H1 (cell line): Measurements from ENCODE around the gene ULBP3. TPM values are rescaled to one million over a fixed set of nuclear protein-coding genes. Genes with fewer than 3 reads are reported as not detected.

Source experiments
- ASH2L ChIP-seq: fragments of 200-600, 300-600 bp; sonication (generic); IDR thresholded peaks from one replicate; pipeline ENCODE4 v1.7.1; 2017; ENCODE audit warnings: low read length
- CEBPB ChIP-seq: IDR thresholded peaks from 2 replicates; pipeline ENCODE4 v1.6.1; 2012; ENCODE audit warnings: low read depth, low read length
- GABPA ChIP-seq: IDR thresholded peaks from 2 replicates; pipeline ENCODE4 v1.6.1; 2011; ENCODE audit warnings: mild to moderate bottlenecking, low read length, moderate library complexity, borderline replicate concordance; ENCODE audit not compliant: insufficient read depth
- GTF2F1 ChIP-seq: IDR thresholded peaks from 2 replicates; pipeline ENCODE4 v1.6.1; 2012; ENCODE audit warnings: low read depth, low read length, improper control_type of control experiment, borderline replicate concordance
- HDAC6 ChIP-seq: IDR thresholded peaks from one replicate; pipeline ENCODE4 v1.7.1; 2012; ENCODE audit warnings: low read depth, mild to moderate bottlenecking, inconsistent platforms, low read length, moderate library complexity
- JUN ChIP-seq: IDR thresholded peaks from 2 replicates; pipeline ENCODE4 v1.6.1; 2011; ENCODE audit warnings: low read depth, mild to moderate bottlenecking, improper control_type of control experiment, low read length
- POLR2A ChIP-seq, 2 experiments: IDR thresholded peaks; 1 replicate in 1 of 2; 2 replicates in 1 of 2; pipeline ENCODE4 v1.6.1; 2011; ENCODE audit warnings: low read depth in 2 of 2, low read length in 2 of 2, mild to moderate bottlenecking in 2 of 2; ENCODE audit errors: control extremely low read depth in 1 of 2
- RBBP5 ChIP-seq: IDR thresholded peaks from 2 replicates; pipeline ENCODE4 v1.7.1; 2012; ENCODE audit warnings: low read depth, mild to moderate bottlenecking, inconsistent platforms, low read length, moderate library complexity, borderline replicate concordance
- SRF ChIP-seq: IDR thresholded peaks from 2 replicates; pipeline ENCODE4 v1.6.1; 2011; ENCODE audit warnings: mild to moderate bottlenecking, low read depth, low read length, moderate library complexity
- SUZ12 ChIP-seq: fragments of 200-600 bp; sonication (generic); IDR thresholded peaks from 2 replicates; pipeline ENCODE4 v1.6.1; 2012; ENCODE audit warnings: mild to moderate bottlenecking, inconsistent platforms, low read length, moderate library complexity, mixed read lengths
- polyA plus RNA-seq, 7 experiments: library from polyadenylated mRNA; depleted of rRNA in 3 of 7; stranded (reverse) in 5 of 7; unstranded in 2 of 7; fragments of >200 nt in 5 of 7; fragments of 200-250 nt in 2 of 7; gene quantifications; 1 replicate in 5 of 7; 2 replicates in 1 of 7; 4 replicates in 1 of 7; pipeline versions ENCODE4 v1.2.1 to v1.2.3, GENCODE V29; 2011 to 2013; ENCODE audit warnings: missing spikeins in 2 of 7, mixed read lengths in 2 of 7
- total RNA-seq: library from RNA; stranded (reverse); fragmentation: NEBNext Ultra II Directional; extraction: Animal tissue kit (Norgen Biotek cat#: 25700); gene quantifications from 2 replicates; pipeline ENCODE4 v1.2.1, GENCODE V29; 2021
- TF ChIP-seq, protein P1 (sequence below): fragments of 300-600 bp; sonication (generic); IDR thresholded peaks from 2 replicates; pipeline ENCODE4 v1.7.1; 2012; ENCODE audit warnings: low read length, moderate library complexity, mild to moderate bottlenecking, inconsistent platforms; ENCODE audit not compliant: insufficient replicate concordance

Gene ULBP3
- total and polyA plus RNA-seq, 2 of the 8 experiments (the other 6 are each of a cell fraction or from before 2014, with no cell fraction given) = 1.9 to 4.2 TPM

GRCh38 chr6:150026976-150027805 is 41.7 kb downstream of the ULBP3 start (continued):
- TF ChIP-seq, protein P1, sequence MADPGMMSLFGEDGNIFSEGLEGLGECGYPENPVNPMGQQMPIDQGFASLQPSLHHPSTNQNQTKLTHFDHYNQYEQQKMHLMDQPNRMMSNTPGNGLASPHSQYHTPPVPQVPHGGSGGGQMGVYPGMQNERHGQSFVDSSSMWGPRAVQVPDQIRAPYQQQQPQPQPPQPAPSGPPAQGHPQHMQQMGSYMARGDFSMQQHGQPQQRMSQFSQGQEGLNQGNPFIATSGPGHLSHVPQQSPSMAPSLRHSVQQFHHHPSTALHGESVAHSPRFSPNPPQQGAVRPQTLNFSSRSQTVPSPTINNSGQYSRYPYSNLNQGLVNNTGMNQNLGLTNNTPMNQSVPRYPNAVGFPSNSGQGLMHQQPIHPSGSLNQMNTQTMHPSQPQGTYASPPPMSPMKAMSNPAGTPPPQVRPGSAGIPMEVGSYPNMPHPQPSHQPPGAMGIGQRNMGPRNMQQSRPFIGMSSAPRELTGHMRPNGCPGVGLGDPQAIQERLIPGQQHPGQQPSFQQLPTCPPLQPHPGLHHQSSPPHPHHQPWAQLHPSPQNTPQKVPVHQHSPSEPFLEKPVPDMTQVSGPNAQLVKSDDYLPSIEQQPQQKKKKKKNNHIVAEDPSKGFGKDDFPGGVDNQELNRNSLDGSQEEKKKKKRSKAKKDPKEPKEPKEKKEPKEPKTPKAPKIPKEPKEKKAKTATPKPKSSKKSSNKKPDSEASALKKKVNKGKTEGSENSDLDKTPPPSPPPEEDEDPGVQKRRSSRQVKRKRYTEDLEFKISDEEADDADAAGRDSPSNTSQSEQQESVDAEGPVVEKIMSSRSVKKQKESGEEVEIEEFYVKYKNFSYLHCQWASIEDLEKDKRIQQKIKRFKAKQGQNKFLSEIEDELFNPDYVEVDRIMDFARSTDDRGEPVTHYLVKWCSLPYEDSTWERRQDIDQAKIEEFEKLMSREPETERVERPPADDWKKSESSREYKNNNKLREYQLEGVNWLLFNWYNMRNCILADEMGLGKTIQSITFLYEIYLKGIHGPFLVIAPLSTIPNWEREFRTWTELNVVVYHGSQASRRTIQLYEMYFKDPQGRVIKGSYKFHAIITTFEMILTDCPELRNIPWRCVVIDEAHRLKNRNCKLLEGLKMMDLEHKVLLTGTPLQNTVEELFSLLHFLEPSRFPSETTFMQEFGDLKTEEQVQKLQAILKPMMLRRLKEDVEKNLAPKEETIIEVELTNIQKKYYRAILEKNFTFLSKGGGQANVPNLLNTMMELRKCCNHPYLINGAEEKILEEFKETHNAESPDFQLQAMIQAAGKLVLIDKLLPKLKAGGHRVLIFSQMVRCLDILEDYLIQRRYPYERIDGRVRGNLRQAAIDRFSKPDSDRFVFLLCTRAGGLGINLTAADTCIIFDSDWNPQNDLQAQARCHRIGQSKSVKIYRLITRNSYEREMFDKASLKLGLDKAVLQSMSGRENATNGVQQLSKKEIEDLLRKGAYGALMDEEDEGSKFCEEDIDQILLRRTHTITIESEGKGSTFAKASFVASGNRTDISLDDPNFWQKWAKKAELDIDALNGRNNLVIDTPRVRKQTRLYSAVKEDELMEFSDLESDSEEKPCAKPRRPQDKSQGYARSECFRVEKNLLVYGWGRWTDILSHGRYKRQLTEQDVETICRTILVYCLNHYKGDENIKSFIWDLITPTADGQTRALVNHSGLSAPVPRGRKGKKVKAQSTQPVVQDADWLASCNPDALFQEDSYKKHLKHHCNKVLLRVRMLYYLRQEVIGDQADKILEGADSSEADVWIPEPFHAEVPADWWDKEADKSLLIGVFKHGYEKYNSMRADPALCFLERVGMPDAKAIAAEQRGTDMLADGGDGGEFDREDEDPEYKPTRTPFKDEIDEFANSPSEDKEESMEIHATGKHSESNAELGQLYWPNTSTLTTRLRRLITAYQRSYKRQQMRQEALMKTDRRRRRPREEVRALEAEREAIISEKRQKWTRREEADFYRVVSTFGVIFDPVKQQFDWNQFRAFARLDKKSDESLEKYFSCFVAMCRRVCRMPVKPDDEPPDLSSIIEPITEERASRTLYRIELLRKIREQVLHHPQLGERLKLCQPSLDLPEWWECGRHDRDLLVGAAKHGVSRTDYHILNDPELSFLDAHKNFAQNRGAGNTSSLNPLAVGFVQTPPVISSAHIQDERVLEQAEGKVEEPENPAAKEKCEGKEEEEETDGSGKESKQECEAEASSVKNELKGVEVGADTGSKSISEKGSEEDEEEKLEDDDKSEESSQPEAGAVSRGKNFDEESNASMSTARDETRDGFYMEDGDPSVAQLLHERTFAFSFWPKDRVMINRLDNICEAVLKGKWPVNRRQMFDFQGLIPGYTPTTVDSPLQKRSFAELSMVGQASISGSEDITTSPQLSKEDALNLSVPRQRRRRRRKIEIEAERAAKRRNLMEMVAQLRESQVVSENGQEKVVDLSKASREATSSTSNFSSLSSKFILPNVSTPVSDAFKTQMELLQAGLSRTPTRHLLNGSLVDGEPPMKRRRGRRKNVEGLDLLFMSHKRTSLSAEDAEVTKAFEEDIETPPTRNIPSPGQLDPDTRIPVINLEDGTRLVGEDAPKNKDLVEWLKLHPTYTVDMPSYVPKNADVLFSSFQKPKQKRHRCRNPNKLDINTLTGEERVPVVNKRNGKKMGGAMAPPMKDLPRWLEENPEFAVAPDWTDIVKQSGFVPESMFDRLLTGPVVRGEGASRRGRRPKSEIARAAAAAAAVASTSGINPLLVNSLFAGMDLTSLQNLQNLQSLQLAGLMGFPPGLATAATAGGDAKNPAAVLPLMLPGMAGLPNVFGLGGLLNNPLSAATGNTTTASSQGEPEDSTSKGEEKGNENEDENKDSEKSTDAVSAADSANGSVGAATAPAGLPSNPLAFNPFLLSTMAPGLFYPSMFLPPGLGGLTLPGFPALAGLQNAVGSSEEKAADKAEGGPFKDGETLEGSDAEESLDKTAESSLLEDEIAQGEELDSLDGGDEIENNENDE = no peak
- TF ChIP-seq POLR2A (IDR thresholded peaks at IDR 0.05; ENCODE audit: control extremely low read depth in 1 of 2, low read depth in 2 of 2, low read length in 2 of 2) (no peak), JUN (no peak), GTF2F1 (no peak), SUZ12 (no peak), SRF (no peak), CEBPB (no peak), RBBP5 (no peak), HDAC6 (no peak), ASH2L (no peak), GABPA (no peak)
